AG04449 (cell line): ENCODE measurements around the gene DKC1.

Source experiments
- CTCF ChIA-PET: fragments of 350-600 bp; formaldehyde crosslinking; extraction: SDS; loops from one replicate; lab custom pipeline; 2021; ENCODE audit warnings: antibody characterized with exemption; lab: Yijun Ruan, JAX
- POLR2A ChIA-PET: fragments of 400-600, 350-600 bp; formaldehyde crosslinking; extraction: SDS; loops from one replicate; lab custom pipeline; 2020; ENCODE audit warnings: antibody characterized with exemption, inconsistent platforms; lab: Yijun Ruan, JAX
- DNase-seq: peaks from one replicate; pipeline ENCODE4 v3.0.0-alpha.2; 2010; ENCODE audit warnings: low read depth, low spot score
- H3K4me3 ChIP-seq: 2 replicates; pipeline ENCODE4 v1.5.1; 2011; ENCODE audit warnings: low read depth, mild to moderate bottlenecking, control low read depth, low read length
- CTCF ChIP-seq: IDR thresholded peaks from one replicate; pipeline ENCODE4 v1.5.1; 2011; ENCODE audit warnings: mild to moderate bottlenecking, moderate library complexity, low read length, control low read depth, inconsistent platforms; ENCODE audit not compliant: insufficient read depth; ENCODE audit errors: missing control alignments

Gene DKC1

GRCh38 chrX:154776753-154777152, 14.1 kb downstream of the DKC1 start:
- no peak overlapping the region for H3K4me3 ChIP-seq
- POLR2A ChIA-PET, result no interaction called here
- no peak for DNase-seq
- TF ChIP-seq CTCF, result no peak
- CTCF ChIA-PET, result interaction anchor here (1.0 kb wide), 1 partner anchor 13 kb away, joined by 4 read pairs; no protein-coding TSS in a partner anchor

- no peak for DNase-seq
- POLR2A ChIA-PET, result interaction anchor here (0.7 kb wide), 1 partner anchor 50 kb away, joined by 3 read pairs; no protein-coding TSS in a partner anchor
- CTCF ChIA-PET, result no interaction called here
- no peak overlapping the region for H3K4me3 ChIP-seq
- no peak for TF ChIP-seq CTCF
Measured at GRCh38 chrX:154779261-154779660, 16.6 kb downstream of the DKC1 start.

- ChIA-PET POLR2A (interaction anchor here (0.6 kb wide), 1 partner anchor 663 kb away, joined by 3 read pairs; no protein-coding TSS in a partner anchor), CTCF (no interaction called here)
- no peak overlapping the region for H3K4me3 ChIP-seq
- no peak for TF ChIP-seq CTCF
- DNase-seq, result no peak
Measured at GRCh38 chrX:154780968-154781367, 18.3 kb downstream of the DKC1 start.

- ChIA-PET CTCF (no interaction called here), POLR2A (no interaction called here)
- TF ChIP-seq CTCF, result no peak
- no peak overlapping the region for H3K4me3 ChIP-seq
- no peak for DNase-seq
Measured at GRCh38 chrX:154784149-154784995, 21.7 kb downstream of the DKC1 start.

GRCh38 chrX:154785716-154786115, 23.1 kb downstream of the DKC1 start:
- no peak overlapping the region for H3K4me3 ChIP-seq
- no peak for TF ChIP-seq CTCF
- DNase-seq, result no peak
- ChIA-PET POLR2A (no interaction called here), CTCF (no interaction called here)

GRCh38 chrX:154791467-154791866, 28.8 kb downstream of the DKC1 start:
- H3K4me3 ChIP-seq, result no peak overlapping the region
- no peak for TF ChIP-seq CTCF
- ChIA-PET CTCF (no interaction called here), POLR2A (no interaction called here)
- DNase-seq, result no peak
